ENCODE measurements around the gene PELI1. TPM values are rescaled to one million over a fixed set of nuclear protein-coding genes. Genes with fewer than 3 reads are reported as not detected.

Gene PELI1
- total and polyA plus RNA-seq, 2 donors (not counting 3 experiments of a cell fraction or from before 2014, with no cell fraction given) = 14.2 to 30.9 TPM

DNA sequence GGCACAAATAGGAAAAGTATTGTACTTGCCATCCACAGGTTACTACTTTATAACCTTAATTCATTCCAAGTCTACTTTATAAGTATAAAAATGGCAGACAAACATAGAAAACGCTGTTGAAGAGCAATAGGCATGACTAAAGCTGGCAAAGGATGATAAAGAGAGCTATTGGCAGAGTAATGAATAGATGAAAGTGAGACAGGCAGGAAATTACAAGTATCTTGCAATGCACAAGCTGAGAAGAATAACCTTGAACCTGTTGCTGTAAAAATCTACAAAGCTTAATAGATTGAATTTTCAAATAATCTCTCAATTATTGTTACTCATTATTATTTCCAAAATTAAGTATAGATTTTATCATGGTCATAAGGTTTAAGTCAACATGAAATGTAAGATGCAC is 8.8 kb downstream of the PELI1 start:
- CTCF ChIA-PET = interaction anchor here (0.9 to 1.3 kb wide), 6 partner anchors 11 to 177 kb away, joined by 3 to 9 read pairs (median 4); no protein-coding TSS in a partner anchor
- no TSS peak for BruUV-seq (replicated peaks)
- Histone ChIP-seq H3K27me3 (ENCODE audit: control insufficient read depth in 2 of 2, insufficient read depth in 2 of 2, low read length in 2 of 2) (no peaks in the 10 kb centered on the region), H3K9me3 (replicated peaks; ENCODE audit: control insufficient read depth, insufficient read depth, low read length) (no peaks in the 10 kb centered on the region), H3K27ac (ENCODE audit: insufficient read depth, low read depth, low read length) (no peak overlapping the region), H3K4me3 (replicated peaks in 1 of 3; ENCODE audit: insufficient read depth in 1 of 3, low read depth in 1 of 3, low read length in 3 of 3) (no peak overlapping the region), H4K20me1 (replicated peaks; ENCODE audit: control insufficient read depth, extremely low read depth, insufficient read depth, low read length) (peaks cover 11% of the 10 kb centered on the region), H3K79me2 (ENCODE audit: control insufficient read depth, insufficient read depth, low read length) (peaks cover 97% of the 10 kb centered on the region), H2AFZ (ENCODE audit: low read depth, low read length) (no peak overlapping the region), H3K4me1 (ENCODE audit: control insufficient read depth, extremely low read depth, insufficient read depth, low read length) (peaks cover 26% of the 10 kb centered on the region), H3K4me2 (ENCODE audit: insufficient read depth, low read length) (no peak overlapping the region), H3K9me1 (replicated peaks; ENCODE audit: control insufficient read depth, extremely low read depth, insufficient read depth, low read length) (no peaks in the 10 kb centered on the region), H3K36me3 (ENCODE audit: control insufficient read depth in 2 of 2, extremely low read depth in 1 of 2, insufficient read depth in 2 of 2, low read length in 2 of 2) (no peaks in the 10 kb centered on the region), H3K9ac (replicated peaks; ENCODE audit: extremely low read depth, insufficient read depth, low read length) (no peak overlapping the region)
- POLR2A ChIA-PET = no interaction called here
- dilution Hi-C loops (cut with MboI; ENCODE audit: extremely low pct_ligation_motif_present, low sequenced_read_pairs) = no loop called here
- DNase-seq (ENCODE audit: low read depth, low spot score) = no peak
- intact Hi-C loops (cut with micrococcal nuclease) = no loop called here
- TF ChIP-seq, protein P1, sequence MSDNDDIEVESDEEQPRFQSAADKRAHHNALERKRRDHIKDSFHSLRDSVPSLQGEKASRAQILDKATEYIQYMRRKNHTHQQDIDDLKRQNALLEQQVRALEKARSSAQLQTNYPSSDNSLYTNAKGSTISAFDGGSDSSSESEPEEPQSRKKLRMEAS (IDR thresholded peaks at IDR 0.05; ENCODE audit: insufficient read depth, insufficient read length) = no peak
- TF ChIP-seq GATA2 (IDR thresholded peaks at IDR 0.05; ENCODE audit: insufficient read depth, insufficient read length, low read depth, low read length) (no peak), JUN (IDR thresholded peaks at IDR 0.05; ENCODE audit: borderline replicate concordance, insufficient read depth, insufficient read length, low read depth) (no peak), FOS (IDR thresholded peaks at IDR 0.05; ENCODE audit: borderline replicate concordance, insufficient read depth, low read length) (no peak), MYC (IDR thresholded peaks at IDR 0.05; ENCODE audit: low read depth, low read length) (no peak), EZH2 (IDR thresholded peaks at IDR 0.05; ENCODE audit: borderline replicate concordance, low read depth, low read length, severe bottlenecking) (no peak), POLR2A (IDR thresholded peaks at IDR 0.05; ENCODE audit: low read depth, low read length) (no peak), POLR2AphosphoS5 (IDR thresholded peaks at IDR 0.05; ENCODE audit: insufficient read depth, low read depth, low read length) (no peak)
- TF ChIP-seq, protein P2, sequence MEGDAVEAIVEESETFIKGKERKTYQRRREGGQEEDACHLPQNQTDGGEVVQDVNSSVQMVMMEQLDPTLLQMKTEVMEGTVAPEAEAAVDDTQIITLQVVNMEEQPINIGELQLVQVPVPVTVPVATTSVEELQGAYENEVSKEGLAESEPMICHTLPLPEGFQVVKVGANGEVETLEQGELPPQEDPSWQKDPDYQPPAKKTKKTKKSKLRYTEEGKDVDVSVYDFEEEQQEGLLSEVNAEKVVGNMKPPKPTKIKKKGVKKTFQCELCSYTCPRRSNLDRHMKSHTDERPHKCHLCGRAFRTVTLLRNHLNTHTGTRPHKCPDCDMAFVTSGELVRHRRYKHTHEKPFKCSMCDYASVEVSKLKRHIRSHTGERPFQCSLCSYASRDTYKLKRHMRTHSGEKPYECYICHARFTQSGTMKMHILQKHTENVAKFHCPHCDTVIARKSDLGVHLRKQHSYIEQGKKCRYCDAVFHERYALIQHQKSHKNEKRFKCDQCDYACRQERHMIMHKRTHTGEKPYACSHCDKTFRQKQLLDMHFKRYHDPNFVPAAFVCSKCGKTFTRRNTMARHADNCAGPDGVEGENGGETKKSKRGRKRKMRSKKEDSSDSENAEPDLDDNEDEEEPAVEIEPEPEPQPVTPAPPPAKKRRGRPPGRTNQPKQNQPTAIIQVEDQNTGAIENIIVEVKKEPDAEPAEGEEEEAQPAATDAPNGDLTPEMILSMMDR (IDR thresholded peaks at IDR 0.05; ENCODE audit: extremely low read depth in 1 of 2, insufficient read depth in 1 of 2, low read depth in 1 of 2, low read length in 2 of 2) = no peak
- FAIRE-seq = no peak
